IMR-90 (cell line): ENCODE results near the gene COL27A1. TPM values are rescaled to one million over a fixed set of nuclear protein-coding genes. Genes with fewer than 3 reads are reported as not detected.

ENCODE experiments used
- ATAC-seq: fragments of 200-7000 bp; cut with Tn5 transposase; 2 replicates; pipeline ENCODE4 v1.9.1; 2020; ENCODE audit warnings: low read depth, mild to moderate bottlenecking, moderate library complexity
- BruUV-seq: library from RNA; stranded (reverse); fragments of 400-500 nt; replicated peaks from 2 replicates; lab custom pipeline; 2021; lab: Mats Ljungman, UMichigan
- CTCF ChIA-PET: fragments of 300-600 bp; formaldehyde crosslinking; extraction: SDS; loops from one replicate; lab custom pipeline; 2021; ENCODE audit warnings: antibody characterized with exemption; lab: Yijun Ruan, JAX
- POLR2A ChIA-PET: fragments of 300-600 bp; sonication (Branson Sonifier 250); formaldehyde crosslinking; loops from one replicate; lab custom pipeline; 2022; ENCODE audit warnings: antibody characterized with exemption; ENCODE audit not compliant: unreplicated experiment; lab: Charles Lee
- DNase-seq: peaks from one replicate; pipeline ENCODE4 v3.0.0; 2013
- H2AFZ ChIP-seq: replicated peaks from 2 replicates; pipeline ENCODE3; 2013; ENCODE audit warnings: low read length, mild to moderate bottlenecking; ENCODE audit not compliant: poor library complexity
- H2AK5ac ChIP-seq: 2 replicates; pipeline ENCODE4 v1.6.1; 2013; ENCODE audit warnings: low read depth, low read length, inconsistent platforms
- H2AK9ac ChIP-seq: replicated peaks from 2 replicates; pipeline ENCODE3; 2013; ENCODE audit warnings: mild to moderate bottlenecking, low read depth, low read length, moderate library complexity; ENCODE audit not compliant: poor library complexity
- H2BK120ac ChIP-seq: 2 replicates; pipeline ENCODE4 v1.6.1; 2013; ENCODE audit warnings: low read depth, low read length, inconsistent platforms
- H2BK15ac ChIP-seq: 3 replicates; pipeline ENCODE4 v1.6.1; 2013; ENCODE audit warnings: low read depth, low read length, inconsistent platforms
- H2BK20ac ChIP-seq: 2 replicates; pipeline ENCODE4 v1.6.1; 2013; ENCODE audit warnings: low read depth, mild to moderate bottlenecking, inconsistent platforms, low read length, moderate library complexity
- H2BK5ac ChIP-seq: 2 replicates; pipeline ENCODE4 v1.6.1; 2013; ENCODE audit warnings: mild to moderate bottlenecking, low read depth, low read length, inconsistent platforms; ENCODE audit not compliant: poor library complexity, severe bottlenecking
- H3K14ac ChIP-seq: replicated peaks from 2 replicates; pipeline ENCODE4 v1.6.1; 2013; ENCODE audit warnings: low read depth, low read length, inconsistent platforms
- H3K18ac ChIP-seq: 2 replicates; pipeline ENCODE4 v1.6.1; 2013; ENCODE audit warnings: low read depth, low read length, control low read depth
- H3K23ac ChIP-seq: 2 replicates; pipeline ENCODE4 v1.6.1; 2013; ENCODE audit warnings: low read depth, low read length, inconsistent platforms
- H3K27ac ChIP-seq: 2 replicates; pipeline ENCODE4 v1.5.1; 2013; ENCODE audit warnings: mild to moderate bottlenecking, control low read depth, low read length; ENCODE audit not compliant: insufficient read depth
- H3K27me3 ChIP-seq: 2 replicates; pipeline ENCODE4 v1.6.1; 2013; ENCODE audit warnings: low read length; ENCODE audit not compliant: control insufficient read depth, insufficient read depth
- H3K36me3 ChIP-seq: 2 replicates; pipeline ENCODE4 v1.6.1; 2013; ENCODE audit warnings: low read length, mixed read lengths; ENCODE audit not compliant: control insufficient read depth, insufficient read depth
- H3K4ac ChIP-seq: 2 replicates; pipeline ENCODE4 v1.6.1; 2013; ENCODE audit warnings: low read depth, low read length, inconsistent platforms
- H3K4me1 ChIP-seq: 2 replicates; pipeline ENCODE4 v1.6.1; 2013; ENCODE audit warnings: low read length, mixed read lengths; ENCODE audit not compliant: control insufficient read depth, insufficient read depth
- H3K4me2 ChIP-seq: 2 replicates; pipeline ENCODE4 v1.6.1; 2013; ENCODE audit warnings: low read depth, mild to moderate bottlenecking, control low read depth, low read length, moderate library complexity
- H3K4me3 ChIP-seq: 2 replicates; pipeline ENCODE4 v1.5.1; 2013; ENCODE audit warnings: low read depth, mild to moderate bottlenecking, control low read depth, low read length, moderate library complexity; ENCODE audit not compliant: insufficient read depth
- H3K56ac ChIP-seq: 2 replicates; pipeline ENCODE4 v1.6.1; 2013; ENCODE audit warnings: low read length, inconsistent platforms; ENCODE audit not compliant: insufficient read depth; ENCODE audit errors: extremely low read depth
- H3K79me1 ChIP-seq, 2 experiments: 2 replicates each; pipeline ENCODE4 v1.6.1; 2013; ENCODE audit warnings: low read length in 2 of 2, inconsistent platforms in 1 of 2, low read depth in 1 of 2
- H3K9ac ChIP-seq: 2 replicates; pipeline ENCODE4 v1.6.1; 2013; ENCODE audit warnings: low read depth, low read length, control low read depth
- H3K9me1 ChIP-seq: 2 replicates; pipeline ENCODE4 v1.6.1; 2013; ENCODE audit warnings: low read length, inconsistent platforms; ENCODE audit not compliant: insufficient read depth
- H3K9me3 ChIP-seq: 2 replicates; pipeline ENCODE4 v1.6.1; 2013; ENCODE audit warnings: low read length; ENCODE audit not compliant: control insufficient read depth, insufficient read depth
- H4K20me1 ChIP-seq: 2 replicates; pipeline ENCODE4 v1.6.1; 2013; ENCODE audit warnings: low read length, inconsistent platforms; ENCODE audit not compliant: insufficient read depth
- H4K5ac ChIP-seq: 2 replicates; pipeline ENCODE4 v1.6.1; 2013; ENCODE audit warnings: mild to moderate bottlenecking, low read depth, low read length, control low read depth
- H4K8ac ChIP-seq, 2 experiments: 2 replicates each; pipeline ENCODE4 v1.6.1; 2013; ENCODE audit warnings: low read depth in 2 of 2, low read length in 2 of 2, control low read depth in 1 of 2, inconsistent platforms in 1 of 2
- H4K91ac ChIP-seq: 2 replicates; pipeline ENCODE4 v1.6.1; 2013; ENCODE audit warnings: low read depth, low read length, inconsistent platforms; ENCODE audit not compliant: insufficient read depth
- CEBPB ChIP-seq: IDR thresholded peaks from 2 replicates; pipeline ENCODE4 v1.6.1; 2012; ENCODE audit warnings: low read depth, low read length, improper control_type of control experiment
- CHD1 ChIP-seq: IDR thresholded peaks from 2 replicates; pipeline ENCODE4 v1.6.1; 2012; ENCODE audit warnings: low read depth, low read length, improper control_type of control experiment
- MAFK ChIP-seq: IDR thresholded peaks from 2 replicates; pipeline ENCODE4 v1.6.1; 2012; ENCODE audit warnings: low read depth, low read length, improper control_type of control experiment
- POLR2A ChIP-seq: IDR thresholded peaks from 2 replicates; pipeline ENCODE4 v1.6.1; 2012; ENCODE audit warnings: mild to moderate bottlenecking, low read depth, low read length
- RCOR1 ChIP-seq: IDR thresholded peaks from 2 replicates; pipeline ENCODE4 v1.6.1; 2012; ENCODE audit warnings: mild to moderate bottlenecking, low read length, improper control_type of control experiment; ENCODE audit not compliant: insufficient replicate concordance
- RFX5 ChIP-seq: IDR thresholded peaks from 2 replicates; pipeline ENCODE4 v1.8.0; 2012; ENCODE audit warnings: low read depth, mild to moderate bottlenecking, low read length, moderate library complexity
- WGBS, 2 experiments: methylation state at CpG; one replicate each; pipeline versions ENCODE4 v1.1.5 to v1.1.7; 2013; ENCODE audit warnings: missing lambda C conversion rate in 2 of 2; ENCODE audit not compliant: insufficient read length in 1 of 2; ENCODE audit errors: extremely low coverage in 2 of 2; 5-methylcytosine and 5-hydroxymethylcytosine counted together
- dilution Hi-C: fragments of 300-500 bp; cut with HindIII; formaldehyde crosslinking; loops from one replicate; pipeline ENCODE4 v1.14.3; 2018; ENCODE audit warnings: low sequenced_read_pairs; ENCODE audit not compliant: unreplicated experiment
- in situ Hi-C: fragments of 300-500 bp; cut with MboI; formaldehyde crosslinking; loops from 3 replicates; pipeline ENCODE4 v1.14.3; 2019; ENCODE audit warnings: low sequenced_read_pairs, inconsistent platforms, mixed read lengths
- intact Hi-C: fragments of 100-400 bp; cut with micrococcal nuclease; formaldehyde crosslinking; loops from 2 replicates; pipeline ENCODE4 v1.10.0; 2022
- polyA plus RNA-seq, 3 experiments: library from polyadenylated mRNA; depleted of rRNA; stranded (reverse); fragments of >200 nt; gene quantifications; 2 replicates each; pipeline ENCODE4 v1.2.3, GENCODE V29; 2012; ENCODE audit warnings: low replicate concordance in 1 of 3
- total RNA-seq: library from RNA; depleted of rRNA; stranded (reverse); fragments of >200 nt; gene quantifications from 2 replicates; pipeline ENCODE4 v1.2.3, GENCODE V29; 2012
- TF ChIP-seq, protein P1 (sequence below): fragments of 150-350 bp; IDR thresholded peaks from 2 replicates; pipeline ENCODE4 v1.6.1; 2016; ENCODE audit warnings: low read depth, mild to moderate bottlenecking, low read length, moderate library complexity, borderline replicate concordance
- TF ChIP-seq, protein P2 (sequence below): conservative IDR thresholded peaks from 2 replicates; pipeline ENCODE4 v1.5.1; 2012; ENCODE audit warnings: mild to moderate bottlenecking, low read depth, low read length, improper control_type of control experiment

The COL27A1 gene
- total and polyA plus RNA-seq, 2 of the 4 experiments (the other 2 are of a cell fraction) = 3.2 to 18.3 TPM

DNA sequence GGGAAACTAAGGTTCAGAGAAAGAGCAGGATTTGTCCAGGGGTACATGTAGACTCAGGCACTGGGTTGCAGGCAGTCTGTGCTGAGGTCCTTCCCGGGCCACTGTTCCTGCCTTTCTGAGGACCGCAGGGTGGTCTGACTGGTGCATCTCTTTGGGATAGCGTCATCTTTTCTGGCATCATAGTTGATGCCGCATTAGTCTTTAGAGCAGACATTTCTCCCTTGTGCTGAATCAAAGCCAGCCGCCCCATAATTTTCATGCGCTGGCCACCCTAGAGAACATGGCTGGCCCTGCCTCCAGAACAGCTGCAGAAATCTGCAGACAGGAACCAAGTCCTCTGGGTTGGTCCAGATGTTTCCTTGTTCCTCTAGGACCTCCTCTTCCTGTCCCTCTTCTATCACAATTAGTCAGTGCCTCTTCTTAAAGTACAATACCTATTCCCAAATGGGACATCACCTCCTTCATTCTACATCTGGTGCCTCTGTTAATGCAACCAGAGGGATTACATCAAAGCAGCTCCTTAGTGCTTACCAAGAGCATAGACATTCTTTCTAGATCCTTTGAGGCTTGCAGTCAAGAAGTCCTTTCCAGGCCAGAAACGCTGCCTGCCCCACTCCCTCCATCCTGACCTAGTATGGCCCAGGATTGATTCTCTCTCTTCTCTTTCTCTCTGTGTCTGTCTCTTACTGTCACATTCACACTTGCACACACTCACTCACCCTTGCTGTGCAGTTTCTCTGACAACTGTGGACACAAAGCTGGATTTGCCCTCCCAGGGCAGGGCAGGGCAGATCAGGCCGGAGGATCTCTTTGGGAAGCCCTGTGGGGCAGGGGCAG is 125.5 kb downstream of the COL27A1 start:
- 82% methylated on average over 5 of the region's 8 CpGs; no CpG with 5 or more reads in 1 of the 2 experiments for WGBS, 2 experiments
- Histone ChIP-seq H2BK120ac (peak overlapping the region; percentile 52; the same call in 1 of the 2 replicates), H3K18ac (peak overlapping the region; percentile 33; the same call in 1 of the 2 replicates), H3K4ac (peak overlapping the region; percentile 63), H3K79me1 (peaks cover 7 to 47% of the 10 kb centered on the region in 2 experiments; a peak in 3 of 4 replicates), H3K9me3 (no peaks in the 10 kb centered on the region), H4K20me1 (peaks cover 4% of the 10 kb centered on the region), H2BK20ac (peak overlapping the region; percentile 38; the same call in 1 of the 2 replicates), H4K91ac (no peak overlapping the region; the same call in 1 of the 2 replicates), H4K5ac (no peak overlapping the region), H3K36me3 (peaks cover 4% of the 10 kb centered on the region; the same call in 1 of the 2 replicates), H3K27me3 (no peaks in the 10 kb centered on the region), H3K9ac (no peak overlapping the region), H3K27ac (no peak overlapping the region), H4K8ac (no peak overlapping the region), H2AK9ac (no peak overlapping the region), H3K4me2 (no peak overlapping the region), H2BK5ac (no peak overlapping the region), H2AFZ (peak overlapping the region; percentile 61), H3K4me3 (no peak overlapping the region), H3K56ac (no peak overlapping the region), H3K9me1 (peaks cover 52% of the 10 kb centered on the region), H3K4me1 (peaks cover 41% of the 10 kb centered on the region), H2AK5ac (peak overlapping the region; percentile 54; the same call in 1 of the 2 replicates), H3K23ac (peak overlapping the region; percentile 17; the same call in 1 of the 2 replicates), H2BK15ac (peak overlapping the region; percentile 26; the same call in 1 of the 3 replicates), H3K14ac (peak overlapping the region; percentile 86)
- in situ Hi-C loops = no loop called here
- dilution Hi-C loops = no loop called here
- POLR2A ChIA-PET = no interaction called here
- TF ChIP-seq CEBPB = no peak
- no peak for TF ChIP-seq CHD1
- TF ChIP-seq, protein P1, sequence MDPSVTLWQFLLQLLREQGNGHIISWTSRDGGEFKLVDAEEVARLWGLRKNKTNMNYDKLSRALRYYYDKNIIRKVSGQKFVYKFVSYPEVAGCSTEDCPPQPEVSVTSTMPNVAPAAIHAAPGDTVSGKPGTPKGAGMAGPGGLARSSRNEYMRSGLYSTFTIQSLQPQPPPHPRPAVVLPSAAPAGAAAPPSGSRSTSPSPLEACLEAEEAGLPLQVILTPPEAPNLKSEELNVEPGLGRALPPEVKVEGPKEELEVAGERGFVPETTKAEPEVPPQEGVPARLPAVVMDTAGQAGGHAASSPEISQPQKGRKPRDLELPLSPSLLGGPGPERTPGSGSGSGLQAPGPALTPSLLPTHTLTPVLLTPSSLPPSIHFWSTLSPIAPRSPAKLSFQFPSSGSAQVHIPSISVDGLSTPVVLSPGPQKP = no peak
- TF ChIP-seq RFX5 = no peak
- TF ChIP-seq MAFK = no peak
- TF ChIP-seq, protein P2, sequence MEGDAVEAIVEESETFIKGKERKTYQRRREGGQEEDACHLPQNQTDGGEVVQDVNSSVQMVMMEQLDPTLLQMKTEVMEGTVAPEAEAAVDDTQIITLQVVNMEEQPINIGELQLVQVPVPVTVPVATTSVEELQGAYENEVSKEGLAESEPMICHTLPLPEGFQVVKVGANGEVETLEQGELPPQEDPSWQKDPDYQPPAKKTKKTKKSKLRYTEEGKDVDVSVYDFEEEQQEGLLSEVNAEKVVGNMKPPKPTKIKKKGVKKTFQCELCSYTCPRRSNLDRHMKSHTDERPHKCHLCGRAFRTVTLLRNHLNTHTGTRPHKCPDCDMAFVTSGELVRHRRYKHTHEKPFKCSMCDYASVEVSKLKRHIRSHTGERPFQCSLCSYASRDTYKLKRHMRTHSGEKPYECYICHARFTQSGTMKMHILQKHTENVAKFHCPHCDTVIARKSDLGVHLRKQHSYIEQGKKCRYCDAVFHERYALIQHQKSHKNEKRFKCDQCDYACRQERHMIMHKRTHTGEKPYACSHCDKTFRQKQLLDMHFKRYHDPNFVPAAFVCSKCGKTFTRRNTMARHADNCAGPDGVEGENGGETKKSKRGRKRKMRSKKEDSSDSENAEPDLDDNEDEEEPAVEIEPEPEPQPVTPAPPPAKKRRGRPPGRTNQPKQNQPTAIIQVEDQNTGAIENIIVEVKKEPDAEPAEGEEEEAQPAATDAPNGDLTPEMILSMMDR = no peak
- TF ChIP-seq RCOR1 = no peak
- no peak for TF ChIP-seq POLR2A
- ATAC-seq = no peak
- CTCF ChIA-PET = interaction anchor here (1.4 kb wide), 1 partner anchor 173 kb away, joined by 4 read pairs; no protein-coding TSS in a partner anchor
- intact Hi-C loops = no loop called here
- peak; percentile 34 for DNase-seq
- no TSS peak for BruUV-seq
